ENCODE results near the gene PRKCB.

DNA sequence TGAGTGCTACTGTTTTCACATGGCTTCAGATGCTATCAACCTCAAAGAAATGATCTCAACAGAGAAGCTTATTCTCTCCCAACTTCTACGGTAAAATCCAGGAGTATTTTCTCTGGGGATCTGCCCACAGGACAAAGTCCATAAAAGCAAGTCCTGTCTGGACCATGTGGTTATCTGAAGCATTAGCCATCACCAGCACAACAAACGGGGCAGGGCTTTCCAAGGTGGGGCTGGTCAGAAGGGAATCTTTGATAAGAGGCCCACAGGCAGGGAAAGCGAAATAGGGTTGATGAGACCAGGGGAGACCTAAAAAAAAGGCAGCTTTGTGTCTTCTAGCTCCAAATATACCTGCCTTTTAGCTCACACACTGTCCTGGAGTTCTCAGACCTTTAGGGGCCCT lies 381.7 kb downstream of the PRKCB start:
- no peak for TF ChIP-seq POLR2A (IDR thresholded peaks at IDR 0.05; ENCODE audit: low read length)
- no peak for TF ChIP-seq GATA1 (IDR thresholded peaks at IDR 0.05; ENCODE audit: low read depth, low read length)
